ENCODE measurements around the gene HIGD2B.

GRCh38 chr15:72690938-72691337 lies 5.0 kb upstream of the HIGD2B start:
- TF ChIP-seq CTCF (IDR thresholded peaks at IDR 0.05) (no peak), POLR2A (IDR thresholded peaks at IDR 0.05) (no peak)
